ENCODE results near the gene PCED1A. TPM values are rescaled to one million over a fixed set of nuclear protein-coding genes. Genes with fewer than 3 reads are reported as not detected.

PCED1A gene
- total and polyA plus RNA-seq, 2 of the 13 experiments (the other 11 are each of a cell fraction or from before 2014, with no cell fraction given), result 40.1 to 84.2 TPM

DNA sequence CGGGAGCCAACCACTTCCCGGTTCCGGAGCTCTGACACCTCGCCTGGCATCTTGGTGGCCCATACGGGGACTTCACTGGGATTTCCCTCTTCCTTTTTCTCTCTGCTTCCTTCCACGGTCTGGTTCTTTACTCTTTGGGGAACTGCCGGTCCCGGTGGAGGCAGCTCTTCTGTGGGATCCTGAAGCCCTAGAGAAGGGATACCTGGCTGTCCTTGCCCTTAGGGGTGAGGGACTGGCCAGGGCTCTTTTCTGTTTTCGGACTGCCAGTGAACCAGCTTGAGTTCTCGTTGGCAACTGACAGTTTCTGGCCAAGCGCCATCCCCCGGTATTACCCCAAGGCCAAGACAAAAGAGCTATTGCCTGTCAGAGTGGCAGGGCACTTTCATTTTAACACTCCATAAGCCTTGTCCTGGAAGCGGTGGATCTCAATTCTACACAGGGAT is 39.1 kb downstream of the PCED1A start:
- TF ChIP-seq, protein P1, sequence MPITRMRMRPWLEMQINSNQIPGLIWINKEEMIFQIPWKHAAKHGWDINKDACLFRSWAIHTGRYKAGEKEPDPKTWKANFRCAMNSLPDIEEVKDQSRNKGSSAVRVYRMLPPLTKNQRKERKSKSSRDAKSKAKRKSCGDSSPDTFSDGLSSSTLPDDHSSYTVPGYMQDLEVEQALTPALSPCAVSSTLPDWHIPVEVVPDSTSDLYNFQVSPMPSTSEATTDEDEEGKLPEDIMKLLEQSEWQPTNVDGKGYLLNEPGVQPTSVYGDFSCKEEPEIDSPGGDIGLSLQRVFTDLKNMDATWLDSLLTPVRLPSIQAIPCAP (CRISPR knock-in tag; IDR thresholded peaks at IDR 0.05; ENCODE audit: low read depth), result no peak
- no peak for TF ChIP-seq ZBTB1 (CRISPR knock-in tag; IDR thresholded peaks at IDR 0.05; ENCODE audit: borderline replicate concordance)
- TF ChIP-seq ISL2 (CRISPR knock-in tag; IDR thresholded peaks at IDR 0.05), result no peak
- peak; percentile 97; the same call in 1 of the 2 replicates for TF ChIP-seq EZH2 (conservative IDR thresholded peaks at IDR 0.05; ENCODE audit: low read depth, low read length)
- no peaks in the 10 kb centered on the region for H3K79me2 ChIP-seq (ENCODE audit: insufficient read depth, low read length)
- POLR2A ChIA-PET, result no interaction called here
- H3K9me3 ChIP-seq (ENCODE audit: low read length), result no peaks in the 10 kb centered on the region
- no peak overlapping the region for H2AFZ ChIP-seq (ENCODE audit: low read length)
- DNase-seq (ENCODE audit: low spot score) (no peak), FAIRE-seq (no peak), ATAC-seq (no peak)
- peaks cover 15 to 81% of the 10 kb centered on the region in 2 experiments for H3K27me3 ChIP-seq (ENCODE audit: control insufficient read depth in 1 of 2, insufficient read depth in 2 of 2, low read length in 2 of 2)
- H4K20me1 ChIP-seq (ENCODE audit: insufficient read depth, low read length), result no peaks in the 10 kb centered on the region
- H3K27ac ChIP-seq (ENCODE audit: extremely low read length, insufficient read depth, low read length), result no peak overlapping the region
- CTCF ChIA-PET (ENCODE audit: low intra/inter-chr PET ratio, low total read pairs), result no interaction called here
- H3K4me2 ChIP-seq (ENCODE audit: low read depth, low read length), result peak overlapping the region; percentile 64
- WGBS (ENCODE audit: low lambda C conversion rate), result 19% methylated on average over 13 of the region's 13 CpGs
- peaks cover 15% of the 10 kb centered on the region for H3K4me1 ChIP-seq (ENCODE audit: insufficient read depth, low read length)
- no peak overlapping the region for H3K9ac ChIP-seq (ENCODE audit: insufficient read depth, low read depth, low read length)
- intact Hi-C loops (cut with micrococcal nuclease; ENCODE audit: unreplicated experiment), result no loop called here
- 0 out of 6 replicates have a peak overlapping the region, but pooled peaks of 1 of the 3 experiments have one; percentile 55 for H3K4me3 ChIP-seq (replicated peaks in 1 of 3; ENCODE audit: insufficient read depth in 1 of 3, low read depth in 2 of 3, low read length in 3 of 3)
- BruUV-seq (replicated peaks), result no TSS peak
- no peaks in the 10 kb centered on the region for H3K36me3 ChIP-seq (replicated peaks in 1 of 2; ENCODE audit: control insufficient read depth in 1 of 2, insufficient read depth in 2 of 2, low read length in 2 of 2)
- in situ Hi-C loops (cut with HindIII; ENCODE audit: extremely low pct_ligation_motif_present, low pct_unique_long_range_greater_than_20kb), result no loop called here

DNA sequence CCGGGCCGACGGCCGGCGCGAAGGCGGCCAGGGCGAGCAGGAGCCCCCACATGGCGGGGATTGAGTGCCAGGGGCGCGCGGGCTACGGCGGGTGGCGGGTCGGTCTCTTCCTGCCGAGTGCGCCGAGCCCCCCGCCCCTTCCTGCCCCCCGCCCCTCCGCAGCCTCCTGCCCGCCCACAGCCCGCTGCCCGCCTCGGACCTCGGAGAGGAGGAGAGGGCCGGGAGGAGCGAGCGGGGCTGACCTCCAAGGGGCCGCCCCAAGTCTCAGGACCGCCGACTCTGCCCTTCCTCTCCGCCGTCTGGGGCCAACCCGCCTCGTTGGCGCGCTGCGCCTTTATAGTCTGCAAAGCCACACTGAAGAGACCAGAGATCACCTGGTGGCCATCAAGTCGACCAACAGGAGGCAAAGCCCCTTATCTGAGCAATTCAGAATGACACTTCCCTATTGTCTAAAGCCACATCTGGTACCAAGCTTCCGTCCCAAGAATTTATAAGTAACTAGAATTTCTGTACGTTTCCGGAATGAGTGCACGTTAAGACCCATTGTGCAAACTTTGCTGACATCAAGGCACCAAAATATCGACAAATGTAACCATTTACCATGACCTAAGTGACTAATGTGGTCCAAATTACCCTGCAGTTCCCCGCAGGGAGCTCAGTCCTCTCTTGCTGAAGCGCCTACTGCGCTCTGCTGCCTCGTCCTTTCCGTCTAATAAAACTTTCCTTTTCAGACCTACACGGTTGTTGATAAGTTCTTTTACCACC is 39.8 kb downstream of the PCED1A start, which contains the start of gene CPXM1:
Gene CPXM1 (minus strand): TSS at position 107 of the 765 bp plus-strand sequence. CDS start 55 bp downstream, at position 52.
- Histone ChIP-seq H3K4me2 (ENCODE audit: low read depth, low read length) (peak within 1 kb of the TSS; percentile 64), H3K27me3 (ENCODE audit: control insufficient read depth in 1 of 2, insufficient read depth in 2 of 2, low read length in 2 of 2) (peaks cover 15 to 81% of the 10 kb centered on the region in 2 experiments), H2AFZ (ENCODE audit: low read length) (no peak within 1 kb of the TSS), H3K36me3 (replicated peaks in 1 of 2; ENCODE audit: control insufficient read depth in 1 of 2, insufficient read depth in 2 of 2, low read length in 2 of 2) (no peaks in the 10 kb centered on the region), H3K4me3 (replicated peaks in 1 of 3; ENCODE audit: insufficient read depth in 1 of 3, low read depth in 2 of 3, low read length in 3 of 3) (peak within 1 kb of the TSS; percentile 20 to 55 (median 27); a peak in 4 of 6 replicates), H3K79me2 (ENCODE audit: insufficient read depth, low read length) (no peaks in the 10 kb centered on the region), H3K27ac (ENCODE audit: extremely low read length, insufficient read depth, low read length) (no peak within 1 kb of the TSS), H3K4me1 (ENCODE audit: insufficient read depth, low read length) (peaks cover 10% of the 10 kb centered on the region), H4K20me1 (ENCODE audit: insufficient read depth, low read length) (no peaks in the 10 kb centered on the region), H3K9me3 (ENCODE audit: low read length) (no peaks in the 10 kb centered on the region), H3K9ac (ENCODE audit: insufficient read depth, low read depth, low read length) (no peak within 1 kb of the TSS)
- ChIA-PET CTCF (ENCODE audit: low intra/inter-chr PET ratio, low total read pairs) (no interaction called here), POLR2A (no interaction called here)
- no TSS peak for BruUV-seq (replicated peaks)
- DNase-seq (ENCODE audit: low spot score), result peak; percentile 46
- peak; percentile 71 for ATAC-seq
- intact Hi-C loops (cut with micrococcal nuclease; ENCODE audit: unreplicated experiment) (no loop called here), in situ Hi-C loops (cut with HindIII; ENCODE audit: extremely low pct_ligation_motif_present, low pct_unique_long_range_greater_than_20kb) (no loop called here)
- FAIRE-seq, result peak; percentile 71
- WGBS (ENCODE audit: low lambda C conversion rate), result 16% methylated on average over 29 of the region's 52 CpGs
- TF ChIP-seq HNRNPK (IDR thresholded peaks at IDR 0.05; ENCODE audit: low read depth, low read length, poor library complexity, severe bottlenecking), result peak; percentile 13
- TF ChIP-seq ZZZ3 (CRISPR knock-in tag; IDR thresholded peaks at IDR 0.05; ENCODE audit: borderline replicate concordance), result no peak
- TF ChIP-seq CCDC6 (CRISPR knock-in tag; IDR thresholded peaks at IDR 0.05), result no peak
- 0 out of 2 replicates have a peak, but pooled peaks have one; percentile 3 for TF ChIP-seq MYC (CRISPR knock-in tag; IDR thresholded peaks at IDR 0.05; ENCODE audit: borderline replicate concordance)
- TF ChIP-seq SATB2 (CRISPR knock-in tag; IDR thresholded peaks at IDR 0.05), result no peak
- TF ChIP-seq ZNF777 (CRISPR knock-in tag; IDR thresholded peaks at IDR 0.05), result peak; percentile 56; the same call in 1 of the 2 replicates
- no peak for TF ChIP-seq SOX13 (IDR thresholded peaks at IDR 0.05)
- no peak for TF ChIP-seq SOX13 (CRISPR knock-in tag; conservative IDR thresholded peaks at IDR 0.05 in 1 of 2, IDR thresholded peaks at IDR 0.05 in 1 of 2)
- TF ChIP-seq ZNF768 (CRISPR knock-in tag; IDR thresholded peaks at IDR 0.05), result 0 out of 2 replicates have a peak, but pooled peaks have one; percentile 17
- no peak for TF ChIP-seq ZNF234 (CRISPR knock-in tag; conservative IDR thresholded peaks at IDR 0.05)

All from HepG2 (cell line).